Thyroid gland (tissue), 4 donors: ENCODE results near the gene COL25A1.

Source experiments
- POLR2A ChIP-seq, 2 donors: fragments of 450-650 bp; IDR thresholded peaks; one replicate each; pipeline ENCODE4 v1.6.1; 2017; ENCODE audit warnings: antibody characterized with exemption in 2 of 2, mild to moderate bottlenecking in 2 of 2, moderate library complexity in 1 of 2
- TF ChIP-seq, protein P1 (sequence below), 6 experiments: fragments of 200-600 bp in 3 of 6; fragments of 450-650 bp in 3 of 6; sonication (generic) in 3 of 6; IDR thresholded peaks; one replicate each; pipeline ENCODE4 v1.5.1; 2016 to 2019; ENCODE audit warnings: antibody characterized with exemption in 6 of 6, mild to moderate bottlenecking in 2 of 6, inconsistent platforms in 1 of 6, moderate library complexity in 1 of 6

- TF ChIP-seq, protein P1, sequence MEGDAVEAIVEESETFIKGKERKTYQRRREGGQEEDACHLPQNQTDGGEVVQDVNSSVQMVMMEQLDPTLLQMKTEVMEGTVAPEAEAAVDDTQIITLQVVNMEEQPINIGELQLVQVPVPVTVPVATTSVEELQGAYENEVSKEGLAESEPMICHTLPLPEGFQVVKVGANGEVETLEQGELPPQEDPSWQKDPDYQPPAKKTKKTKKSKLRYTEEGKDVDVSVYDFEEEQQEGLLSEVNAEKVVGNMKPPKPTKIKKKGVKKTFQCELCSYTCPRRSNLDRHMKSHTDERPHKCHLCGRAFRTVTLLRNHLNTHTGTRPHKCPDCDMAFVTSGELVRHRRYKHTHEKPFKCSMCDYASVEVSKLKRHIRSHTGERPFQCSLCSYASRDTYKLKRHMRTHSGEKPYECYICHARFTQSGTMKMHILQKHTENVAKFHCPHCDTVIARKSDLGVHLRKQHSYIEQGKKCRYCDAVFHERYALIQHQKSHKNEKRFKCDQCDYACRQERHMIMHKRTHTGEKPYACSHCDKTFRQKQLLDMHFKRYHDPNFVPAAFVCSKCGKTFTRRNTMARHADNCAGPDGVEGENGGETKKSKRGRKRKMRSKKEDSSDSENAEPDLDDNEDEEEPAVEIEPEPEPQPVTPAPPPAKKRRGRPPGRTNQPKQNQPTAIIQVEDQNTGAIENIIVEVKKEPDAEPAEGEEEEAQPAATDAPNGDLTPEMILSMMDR (IDR thresholded peaks at IDR 0.05), result no peak
- TF ChIP-seq POLR2A (IDR thresholded peaks at IDR 0.05), result no peak
These were observed 322.7 kb downstream of the COL25A1 start for GRCh38 chr4:108979759-108980158.
